Ovary (tissue), 3 donors: ENCODE data around the gene COL25A1.

Experiments used
- CTCF ChIP-seq, 3 donors: fragments of 450-650 bp in 2 of 3; fragments of 200-600 bp in 1 of 3; IDR thresholded peaks; one replicate each; pipeline versions ENCODE4 v1.5.1 to v1.8.0; 2016 to 2022; ENCODE audit warnings: antibody characterized with exemption in 3 of 3, mild to moderate bottlenecking in 1 of 3
- EP300 ChIP-seq: sonication (generic); formaldehyde crosslinking; IDR thresholded peaks from one replicate; pipeline ENCODE4 v1.6.1; 2017; ENCODE audit warnings: antibody characterized with exemption
- POLR2A ChIP-seq: fragments of 450-650 bp; IDR thresholded peaks from one replicate; pipeline ENCODE4 v1.6.1; 2017; ENCODE audit warnings: antibody characterized with exemption, mild to moderate bottlenecking, moderate library complexity
- donor health status: DM: no; HTN: no; CAD: no.

DNA sequence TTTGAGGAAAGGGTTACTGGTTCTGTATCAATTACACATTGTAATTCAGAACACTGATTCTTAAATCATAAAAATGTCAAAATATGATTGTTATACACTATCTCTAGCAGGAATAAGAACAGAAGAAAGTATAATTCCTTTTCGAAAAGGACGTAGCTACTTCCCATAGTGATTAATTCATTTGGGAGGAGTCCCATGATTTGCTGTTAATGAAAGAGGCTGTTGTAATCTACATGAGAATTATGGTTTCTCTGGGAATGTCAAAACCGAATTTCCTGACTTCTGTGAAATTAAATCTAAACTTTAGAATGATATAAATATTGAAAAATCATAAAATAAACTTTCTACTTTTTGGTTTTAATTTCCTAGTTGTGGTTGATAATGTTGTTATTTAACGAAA, 348.5 kb downstream of the COL25A1 start:
- TF ChIP-seq POLR2A: no peak
- no peak for TF ChIP-seq CTCF (IDR thresholded peaks at IDR 0.05)
- no peak for TF ChIP-seq EP300
